OCI-LY3 (cell line): ENCODE results near the gene GPR107.

Source experiments
- EZH2phosphoT487 ChIP-seq: fragments of 200-600 bp; shearing (Covaris generic); IDR thresholded peaks from 2 replicates; pipeline ENCODE4 v1.6.1; 2018; ENCODE audit warnings: antibody characterized with exemption, mixed run types, low read depth
- TF ChIP-seq, protein P1 (sequence below): fragments of 200-600, 300-600 bp; sonication (generic); IDR thresholded peaks from 2 replicates; pipeline ENCODE4 v1.5.1; 2014; ENCODE audit warnings: antibody characterized with exemption, low read length, low read depth

- TF ChIP-seq, protein P1, sequence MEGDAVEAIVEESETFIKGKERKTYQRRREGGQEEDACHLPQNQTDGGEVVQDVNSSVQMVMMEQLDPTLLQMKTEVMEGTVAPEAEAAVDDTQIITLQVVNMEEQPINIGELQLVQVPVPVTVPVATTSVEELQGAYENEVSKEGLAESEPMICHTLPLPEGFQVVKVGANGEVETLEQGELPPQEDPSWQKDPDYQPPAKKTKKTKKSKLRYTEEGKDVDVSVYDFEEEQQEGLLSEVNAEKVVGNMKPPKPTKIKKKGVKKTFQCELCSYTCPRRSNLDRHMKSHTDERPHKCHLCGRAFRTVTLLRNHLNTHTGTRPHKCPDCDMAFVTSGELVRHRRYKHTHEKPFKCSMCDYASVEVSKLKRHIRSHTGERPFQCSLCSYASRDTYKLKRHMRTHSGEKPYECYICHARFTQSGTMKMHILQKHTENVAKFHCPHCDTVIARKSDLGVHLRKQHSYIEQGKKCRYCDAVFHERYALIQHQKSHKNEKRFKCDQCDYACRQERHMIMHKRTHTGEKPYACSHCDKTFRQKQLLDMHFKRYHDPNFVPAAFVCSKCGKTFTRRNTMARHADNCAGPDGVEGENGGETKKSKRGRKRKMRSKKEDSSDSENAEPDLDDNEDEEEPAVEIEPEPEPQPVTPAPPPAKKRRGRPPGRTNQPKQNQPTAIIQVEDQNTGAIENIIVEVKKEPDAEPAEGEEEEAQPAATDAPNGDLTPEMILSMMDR = no peak
- TF ChIP-seq EZH2phosphoT487 = no peak
Measured at GRCh38 chr9:130143279-130143893, 89.7 kb downstream of the GPR107 start.
